Measurements from ENCODE around the gene HTR5A.

HTR5A gene

GRCh38 chr7:155119801-155120382 is 49.8 kb downstream of the HTR5A start:
- no peak overlapping the region for H3K4me3 ChIP-seq (ENCODE audit: low read depth, low read length)
- DNase-seq (ENCODE audit: low read depth) = peak; percentile 2
- no peak for TF ChIP-seq CTCF (conservative IDR thresholded peaks at IDR 0.05; ENCODE audit: low read depth, low read length)

- no peak overlapping the region for H3K4me3 ChIP-seq (ENCODE audit: low read depth, low read length)
- DNase-seq (ENCODE audit: low read depth) = no peak
These were observed 50.3 kb downstream of the HTR5A start for GRCh38 chr7:155120460-155120859.

GRCh38 chr7:155122831-155123230 is 52.7 kb downstream of the HTR5A start:
- no peak overlapping the region for H3K4me3 ChIP-seq (ENCODE audit: low read depth, low read length)
- TF ChIP-seq CTCF (conservative IDR thresholded peaks at IDR 0.05; ENCODE audit: low read depth, low read length) = no peak
- no peak for DNase-seq (ENCODE audit: low read depth)

More at GRCh38 chr7:155120460-155120859, 50.3 kb downstream of the HTR5A start:
- TF ChIP-seq CTCF (conservative IDR thresholded peaks at IDR 0.05; ENCODE audit: low read depth, low read length) = no peak

GRCh38 chr7:155123413-155123812 is 53.3 kb downstream of the HTR5A start:
- no peak for DNase-seq (ENCODE audit: low read depth)
- TF ChIP-seq CTCF (conservative IDR thresholded peaks at IDR 0.05; ENCODE audit: low read depth, low read length) = no peak
- H3K4me3 ChIP-seq (ENCODE audit: low read depth, low read length) = no peak overlapping the region

GRCh38 chr7:155124706-155125105 is 54.6 kb downstream of the HTR5A start:
- no peak for TF ChIP-seq CTCF (conservative IDR thresholded peaks at IDR 0.05; ENCODE audit: low read depth, low read length)
- no peak for DNase-seq (ENCODE audit: low read depth)
- H3K4me3 ChIP-seq (ENCODE audit: low read depth, low read length) = no peak overlapping the region

GRCh38 chr7:155129186-155129585 is 59.1 kb downstream of the HTR5A start:
- DNase-seq (ENCODE audit: low read depth) = no peak
- H3K4me3 ChIP-seq (ENCODE audit: low read depth, low read length) = no peak overlapping the region
- TF ChIP-seq CTCF (conservative IDR thresholded peaks at IDR 0.05; ENCODE audit: low read depth, low read length) = no peak

- no peak overlapping the region for H3K4me3 ChIP-seq (ENCODE audit: low read depth, low read length)
These were observed 59.7 kb downstream of the HTR5A start for GRCh38 chr7:155129789-155130188.

More at GRCh38 chr7:155129789-155130188, 59.7 kb downstream of the HTR5A start:
- no peak for TF ChIP-seq CTCF (conservative IDR thresholded peaks at IDR 0.05; ENCODE audit: low read depth, low read length)
- DNase-seq (ENCODE audit: low read depth) = no peak

Data from choroid plexus epithelial cell (primary cell).